ENCODE data around the gene C17orf78. TPM values are rescaled to one million over a fixed set of nuclear protein-coding genes. Genes with fewer than 3 reads are reported as not detected.
A peak's percentile ranks its signal among the peaks of the same experiment; 100 is the strongest.
"Not testable (repeated sequence)": the region's sequence is repeated elsewhere in the genome, so short reads cannot be mapped to it uniquely, and the experiment has no call there.

The C17orf78 gene
- polyA plus RNA-seq, 3 donors = 0.07 to 0.23 TPM; not detected in 1

- no peak for DNase-seq (ENCODE audit: low read depth in 3 of 3, low spot score in 2 of 3)
Observed at GRCh38 chr17:37385474-37385990, 9.7 kb downstream of the C17orf78 start.

- DNase-seq (ENCODE audit: low read depth in 3 of 3, low spot score in 2 of 3) = no peak
Observed at GRCh38 chr17:37386462-37386861, 10.7 kb downstream of the C17orf78 start.

GRCh38 chr17:37388266-37388665, 12.5 kb downstream of the C17orf78 start:
- no peak for DNase-seq (ENCODE audit: low read depth in 3 of 3, low spot score in 2 of 3)

- no peak for DNase-seq (ENCODE audit: low read depth in 3 of 3, low spot score in 2 of 3)
Observed at GRCh38 chr17:37389160-37389559, 13.4 kb downstream of the C17orf78 start.

GRCh38 chr17:37391146-37391545, 15.4 kb downstream of the C17orf78 start:
- no peak for DNase-seq (ENCODE audit: low read depth in 3 of 3, low spot score in 2 of 3)

GRCh38 chr17:37392024-37392590, 16.3 kb downstream of the C17orf78 start:
- no peak for DNase-seq (ENCODE audit: low read depth in 3 of 3, low spot score in 2 of 3)

- DNase-seq (ENCODE audit: low read depth in 3 of 3, low spot score in 2 of 3) = no peak
Observed at GRCh38 chr17:37393352-37393751, 17.6 kb downstream of the C17orf78 start.

GRCh38 chr17:37399265-37399803, 23.5 kb downstream of the C17orf78 start:
- no peak for DNase-seq (ENCODE audit: low read depth in 3 of 3, low spot score in 2 of 3)

GRCh38 chr17:37400505-37400904, 24.7 kb downstream of the C17orf78 start:
- DNase-seq (ENCODE audit: low read depth in 3 of 3, low spot score in 2 of 3) = no peak

- DNase-seq (ENCODE audit: low read depth in 3 of 3, low spot score in 2 of 3) = not testable (repeated sequence)
Observed at GRCh38 chr17:37405522-37405921, 29.7 kb downstream of the C17orf78 start.

GRCh38 chr17:37405955-37406634, 30.3 kb downstream of the C17orf78 start:
- peak in 2 of 3 donors; percentile 24 to 34 for DNase-seq (ENCODE audit: low read depth in 3 of 3, low spot score in 2 of 3)

GRCh38 chr17:37406635-37407461, 31.1 kb downstream of the C17orf78 start, which contains the start of the genes ACACA and TADA2A:
TSS of gene ACACA (minus strand) at chr17:37406836. CDS start at chr17:37406299, 537 bp downstream.
TSS of gene TADA2A (plus strand) at chr17:37406886. CDS start at chr17:37411366, 4,480 bp downstream.
- DNase-seq (ENCODE audit: low read depth in 3 of 3, low spot score in 2 of 3) = peak in 2 of 3 donors; percentile 16 to 55

- not testable (repeated sequence) for DNase-seq (ENCODE audit: low read depth in 3 of 3, low spot score in 2 of 3)
Observed at GRCh38 chr17:37408145-37408479, 32.3 kb downstream of the C17orf78 start.

GRCh38 chr17:37410357-37410756, 34.6 kb downstream of the C17orf78 start:
- DNase-seq (ENCODE audit: low read depth in 3 of 3, low spot score in 2 of 3) = no peak

- no peak for DNase-seq (ENCODE audit: low read depth in 3 of 3, low spot score in 2 of 3)
Observed at GRCh38 chr17:37413875-37414519, 38.2 kb downstream of the C17orf78 start.

GRCh38 chr17:37417852-37418251, 42.1 kb downstream of the C17orf78 start:
- DNase-seq (ENCODE audit: low read depth in 3 of 3, low spot score in 2 of 3) = no peak

- no peak for DNase-seq (ENCODE audit: low read depth in 3 of 3, low spot score in 2 of 3)
Observed at GRCh38 chr17:37422971-37423625, 47.3 kb downstream of the C17orf78 start.

- DNase-seq (ENCODE audit: low read depth in 3 of 3, low spot score in 2 of 3) = no peak
Observed at GRCh38 chr17:37425268-37425667, 49.5 kb downstream of the C17orf78 start.

GRCh38 chr17:37429039-37429438, 53.3 kb downstream of the C17orf78 start:
- DNase-seq (ENCODE audit: low read depth in 3 of 3, low spot score in 2 of 3) = no peak

GRCh38 chr17:37429453-37429852, 53.7 kb downstream of the C17orf78 start:
- DNase-seq (ENCODE audit: low read depth in 3 of 3, low spot score in 2 of 3) = no peak
